ENCODE results near the gene TRAK2. TPM values are rescaled to one million over a fixed set of nuclear protein-coding genes. Genes with fewer than 3 reads are reported as not detected.

The TRAK2 gene
- total RNA-seq, 2 donors from 2014 or later, result 89.7 to 130 TPM

- Histone ChIP-seq H3K4me1 (peaks cover 0 to 24% of the 10 kb centered on the region in 2 donors), H3K9me3 (no peaks in the 10 kb centered on the region), H3K36me3 (peaks cover 33% of the 10 kb centered on the region), H3K27ac (no peak overlapping the region), H3K27me3 (no peaks in the 10 kb centered on the region), H3K4me3 (no peak overlapping the region)
- no peak for DNase-seq (ENCODE audit: low spot score)
- no peak for TF ChIP-seq CTCF (IDR thresholded peaks at IDR 0.05)
Measured at GRCh38 chr2:201360256-201360655, 91.0 kb downstream of the TRAK2 start.

GRCh38 chr2:201358684-201359083, 92.6 kb downstream of the TRAK2 start:
- Histone ChIP-seq H3K4me3 (no peak overlapping the region), H3K27ac (no peak overlapping the region), H3K9me3 (no peaks in the 10 kb centered on the region), H3K36me3 (peaks cover 26% of the 10 kb centered on the region), H3K27me3 (no peaks in the 10 kb centered on the region), H3K4me1 (peaks cover 0 to 24% of the 10 kb centered on the region in 2 donors)
- DNase-seq (ENCODE audit: low spot score), result no peak
- TF ChIP-seq CTCF (IDR thresholded peaks at IDR 0.05), result no peak

DNA sequence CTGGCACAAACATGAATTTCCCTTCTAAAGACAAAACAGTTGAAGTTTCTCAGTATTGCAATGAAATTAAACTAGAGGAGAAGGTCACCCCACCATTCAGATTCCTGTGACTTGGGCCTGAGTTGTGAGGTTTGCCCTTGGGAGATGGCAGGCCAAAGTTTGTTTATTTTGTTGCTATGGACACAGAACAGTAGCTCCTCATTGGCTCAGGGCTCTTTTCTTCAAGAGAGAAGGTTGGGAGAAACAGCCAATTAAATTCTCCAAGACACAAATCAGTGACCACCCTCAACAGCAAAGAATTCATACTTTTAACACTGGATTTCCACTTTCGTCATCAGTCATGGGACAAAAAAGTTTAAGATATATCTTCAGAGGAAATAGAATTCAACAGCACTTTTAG, 94.0 kb downstream of the TRAK2 start, which contains the start of gene FLACC1:
Gene FLACC1, minus strand, starts transcription at position 125 of the 400 bp plus-strand sequence. CDS start 5,941 bp downstream, outside the sequence.
- Histone ChIP-seq H3K36me3 (peaks cover 21% of the 10 kb centered on the region), H3K4me1 (peaks cover 0 to 24% of the 10 kb centered on the region in 2 donors), H3K4me3 (peak within 1 kb of the TSS in 1 of 2 donors; percentile 20), H3K9me3 (no peaks in the 10 kb centered on the region), H3K27me3 (no peaks in the 10 kb centered on the region), H3K27ac (peak within 1 kb of the TSS; percentile 52 to 74)
- TF ChIP-seq CTCF (IDR thresholded peaks at IDR 0.05), result no peak
- peak; percentile 75 for DNase-seq (ENCODE audit: low spot score)

DNA sequence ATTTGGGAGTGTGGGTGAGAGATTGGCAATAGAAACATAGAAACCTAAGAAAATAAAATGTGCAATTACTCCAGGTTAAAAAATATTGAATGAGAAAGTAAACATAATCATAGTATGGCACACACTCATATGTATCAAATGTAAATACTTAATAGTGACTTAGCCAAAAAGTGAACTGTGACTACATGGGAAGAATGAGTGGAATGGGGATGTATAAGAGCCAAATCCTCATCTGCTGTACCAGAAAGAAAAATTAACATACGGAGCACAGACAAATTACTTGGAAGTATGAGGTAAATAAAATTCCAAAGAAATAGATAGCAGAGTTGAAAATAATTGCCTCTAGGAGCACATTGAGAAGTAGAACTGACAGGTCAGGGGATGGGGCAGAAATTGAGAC, 98.1 kb downstream of the TRAK2 start:
- Histone ChIP-seq H3K27ac (no peak overlapping the region), H3K36me3 (peaks cover 19% of the 10 kb centered on the region), H3K4me3 (no peak overlapping the region), H3K27me3 (no peaks in the 10 kb centered on the region), H3K4me1 (peaks cover 0 to 24% of the 10 kb centered on the region in 2 donors), H3K9me3 (no peaks in the 10 kb centered on the region)
- no peak for TF ChIP-seq CTCF (IDR thresholded peaks at IDR 0.05)
- no peak for DNase-seq (ENCODE audit: low spot score)

- Histone ChIP-seq H3K4me1 (peaks cover 0 to 10% of the 10 kb centered on the region in 2 donors), H3K9me3 (no peaks in the 10 kb centered on the region), H3K27me3 (no peaks in the 10 kb centered on the region), H3K4me3 (no peak overlapping the region), H3K27ac (no peak overlapping the region), H3K36me3 (peaks cover 33% of the 10 kb centered on the region)
- no peak for DNase-seq (ENCODE audit: low spot score)
- TF ChIP-seq CTCF (IDR thresholded peaks at IDR 0.05), result no peak
Measured at GRCh38 chr2:201350879-201351278, 100.4 kb downstream of the TRAK2 start.

DNA sequence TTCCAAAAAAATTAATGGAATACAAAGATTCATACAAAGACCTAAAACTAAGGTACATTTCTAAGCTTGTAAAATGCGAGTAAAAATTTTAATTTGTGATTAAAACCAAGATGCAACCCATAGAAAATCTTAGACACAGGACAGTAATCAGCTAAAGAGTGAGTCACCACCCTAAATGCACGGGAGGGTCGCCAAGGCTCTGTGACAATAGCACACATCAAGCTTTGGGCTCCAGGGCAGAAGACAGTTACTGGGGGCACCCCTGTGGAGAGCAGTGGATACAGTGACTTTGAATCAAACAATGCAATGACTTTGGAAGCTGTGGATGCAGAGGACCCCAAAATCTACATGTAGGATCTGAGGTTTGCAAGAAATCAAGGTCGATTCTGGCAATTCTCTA, 101.7 kb downstream of the TRAK2 start:
- H3K4me1 ChIP-seq, result peaks cover 0 to 5% of the 10 kb centered on the region in 2 donors
- no peak overlapping the region for H3K27ac ChIP-seq
- no peak overlapping the region for H3K4me3 ChIP-seq
- no peak for DNase-seq (ENCODE audit: low spot score)
- peaks cover 36% of the 10 kb centered on the region for H3K36me3 ChIP-seq
- TF ChIP-seq CTCF (IDR thresholded peaks at IDR 0.05), result no peak
- no peaks in the 10 kb centered on the region for H3K9me3 ChIP-seq
- H3K27me3 ChIP-seq, result no peaks in the 10 kb centered on the region
